Transverse colon (tissue), 4 donors: Measurements from ENCODE around the gene ARHGAP31.

Source experiments
- EP300 ChIP-seq: sonication (generic); formaldehyde crosslinking; IDR thresholded peaks from one replicate; pipeline ENCODE4 v1.6.1; 2017; ENCODE audit warnings: antibody characterized with exemption, low read depth
- POLR2A ChIP-seq: fragments of 450-650 bp; IDR thresholded peaks from one replicate; pipeline ENCODE4 v1.6.1; 2016; ENCODE audit warnings: antibody characterized with exemption, mild to moderate bottlenecking, moderate library complexity
- POLR2AphosphoS5 ChIP-seq, 3 donors: sonication (generic); formaldehyde crosslinking; IDR thresholded peaks; one replicate each; pipeline ENCODE4 v1.6.1; 2016; ENCODE audit warnings: antibody characterized with exemption in 3 of 3
- TF ChIP-seq, protein P1 (sequence below), 5 experiments: fragments of 200-600 bp in 3 of 5; fragments of 450-650 bp in 2 of 5; sonication (generic) in 3 of 5; IDR thresholded peaks; 1 replicate in 2 of 5; 2 replicates in 3 of 5; pipeline ENCODE4 v1.5.1; 2016 to 2017; ENCODE audit warnings: antibody characterized with exemption in 5 of 5, inconsistent platforms in 3 of 5, mild to moderate bottlenecking in 2 of 5, moderate library complexity in 1 of 5

DNA sequence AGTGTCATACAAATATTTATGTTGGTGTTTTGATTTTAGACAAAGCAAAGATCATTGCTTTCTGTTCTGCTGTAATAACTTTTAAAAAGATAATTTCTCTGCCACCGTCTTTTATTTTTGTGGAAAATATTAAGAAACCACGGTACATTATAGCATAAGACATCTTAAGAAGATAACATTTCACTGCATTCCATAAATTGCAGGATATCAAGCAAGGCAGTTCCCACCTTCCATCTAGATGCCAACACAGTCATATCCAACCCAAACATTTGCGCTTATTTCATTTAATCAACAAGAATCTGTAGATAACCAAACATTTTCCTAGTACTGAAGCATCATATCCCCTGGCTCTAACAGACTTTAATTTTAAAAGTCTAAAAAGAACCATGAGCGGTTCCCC is 25.1 kb downstream of the ARHGAP31 start:
- no peak for TF ChIP-seq POLR2AphosphoS5 (IDR thresholded peaks at IDR 0.05)
- TF ChIP-seq, protein P1, sequence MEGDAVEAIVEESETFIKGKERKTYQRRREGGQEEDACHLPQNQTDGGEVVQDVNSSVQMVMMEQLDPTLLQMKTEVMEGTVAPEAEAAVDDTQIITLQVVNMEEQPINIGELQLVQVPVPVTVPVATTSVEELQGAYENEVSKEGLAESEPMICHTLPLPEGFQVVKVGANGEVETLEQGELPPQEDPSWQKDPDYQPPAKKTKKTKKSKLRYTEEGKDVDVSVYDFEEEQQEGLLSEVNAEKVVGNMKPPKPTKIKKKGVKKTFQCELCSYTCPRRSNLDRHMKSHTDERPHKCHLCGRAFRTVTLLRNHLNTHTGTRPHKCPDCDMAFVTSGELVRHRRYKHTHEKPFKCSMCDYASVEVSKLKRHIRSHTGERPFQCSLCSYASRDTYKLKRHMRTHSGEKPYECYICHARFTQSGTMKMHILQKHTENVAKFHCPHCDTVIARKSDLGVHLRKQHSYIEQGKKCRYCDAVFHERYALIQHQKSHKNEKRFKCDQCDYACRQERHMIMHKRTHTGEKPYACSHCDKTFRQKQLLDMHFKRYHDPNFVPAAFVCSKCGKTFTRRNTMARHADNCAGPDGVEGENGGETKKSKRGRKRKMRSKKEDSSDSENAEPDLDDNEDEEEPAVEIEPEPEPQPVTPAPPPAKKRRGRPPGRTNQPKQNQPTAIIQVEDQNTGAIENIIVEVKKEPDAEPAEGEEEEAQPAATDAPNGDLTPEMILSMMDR (IDR thresholded peaks at IDR 0.05), result no peak
- TF ChIP-seq POLR2A, result no peak
- TF ChIP-seq EP300, result no peak
